HG02571 (cell line): ENCODE measurements around the gene ETFB.

Experiments used
- ATAC-seq: cut with Tn5 transposase; IDR thresholded peaks from one replicate; pipeline ENCODE4 v1.9.1; 2021; ENCODE audit warnings: mild to moderate bottlenecking, moderate library complexity; ENCODE audit not compliant: unreplicated experiment

Gene ETFB

DNA sequence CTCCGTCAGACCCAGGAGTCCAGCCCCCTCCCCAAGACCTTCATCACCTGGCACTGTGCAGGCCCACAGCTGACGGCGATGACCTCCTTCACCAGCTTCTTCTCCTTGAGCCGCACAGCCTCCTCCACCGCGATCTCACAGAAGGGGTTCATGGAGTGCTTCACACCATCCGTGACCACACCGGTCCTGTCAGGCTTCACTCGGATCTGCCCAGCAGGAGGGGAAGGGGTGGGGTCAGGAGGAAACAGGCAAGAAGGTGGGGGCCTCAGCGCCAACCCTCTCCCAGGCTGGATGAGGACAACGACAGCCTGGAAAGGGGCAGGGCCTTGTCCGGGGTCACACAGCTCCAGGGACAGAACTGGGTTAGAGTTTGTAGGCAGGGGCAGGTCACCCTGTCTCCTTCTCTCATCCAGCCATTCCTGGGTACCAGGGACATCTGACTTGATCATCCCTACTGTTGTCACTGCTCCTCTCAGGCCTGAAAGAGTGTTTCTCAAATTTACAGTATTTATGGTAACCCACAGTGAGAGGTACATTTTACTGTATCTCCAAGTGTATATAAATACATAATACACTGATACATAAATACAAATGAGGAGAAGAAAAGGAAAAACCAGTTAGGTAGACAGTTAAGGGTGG is 12.0 kb downstream of the ETFB start:
- no peak for ATAC-seq

DNA sequence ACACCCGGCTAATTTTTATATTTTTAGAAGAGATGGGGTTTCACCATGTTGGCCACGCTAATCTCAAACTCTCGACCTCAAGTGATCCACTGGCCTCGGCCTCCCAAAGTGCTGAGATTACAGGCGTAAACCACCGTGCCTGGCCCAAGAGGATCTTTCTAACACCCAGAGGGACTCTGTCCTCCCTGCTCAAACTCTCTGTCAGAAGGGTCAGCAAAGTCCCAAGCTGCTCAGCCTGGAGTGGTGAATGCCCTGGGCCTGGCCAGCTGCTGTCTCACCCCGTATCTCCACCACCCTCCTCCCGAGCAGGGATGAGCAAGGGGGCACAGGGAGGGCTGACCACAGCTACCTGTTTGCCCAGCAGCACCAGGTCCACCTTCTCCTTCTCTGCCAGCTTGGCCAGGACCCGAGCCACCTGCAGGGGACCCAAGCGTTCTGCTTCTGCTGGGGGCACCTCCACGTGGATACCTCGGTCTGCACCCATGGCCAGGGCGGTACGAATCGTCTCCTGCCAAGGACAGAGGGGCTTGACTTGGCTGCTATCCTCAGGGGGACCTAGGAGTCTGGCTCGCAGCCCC is 13.3 kb downstream of the ETFB start:
- no peak for ATAC-seq

DNA sequence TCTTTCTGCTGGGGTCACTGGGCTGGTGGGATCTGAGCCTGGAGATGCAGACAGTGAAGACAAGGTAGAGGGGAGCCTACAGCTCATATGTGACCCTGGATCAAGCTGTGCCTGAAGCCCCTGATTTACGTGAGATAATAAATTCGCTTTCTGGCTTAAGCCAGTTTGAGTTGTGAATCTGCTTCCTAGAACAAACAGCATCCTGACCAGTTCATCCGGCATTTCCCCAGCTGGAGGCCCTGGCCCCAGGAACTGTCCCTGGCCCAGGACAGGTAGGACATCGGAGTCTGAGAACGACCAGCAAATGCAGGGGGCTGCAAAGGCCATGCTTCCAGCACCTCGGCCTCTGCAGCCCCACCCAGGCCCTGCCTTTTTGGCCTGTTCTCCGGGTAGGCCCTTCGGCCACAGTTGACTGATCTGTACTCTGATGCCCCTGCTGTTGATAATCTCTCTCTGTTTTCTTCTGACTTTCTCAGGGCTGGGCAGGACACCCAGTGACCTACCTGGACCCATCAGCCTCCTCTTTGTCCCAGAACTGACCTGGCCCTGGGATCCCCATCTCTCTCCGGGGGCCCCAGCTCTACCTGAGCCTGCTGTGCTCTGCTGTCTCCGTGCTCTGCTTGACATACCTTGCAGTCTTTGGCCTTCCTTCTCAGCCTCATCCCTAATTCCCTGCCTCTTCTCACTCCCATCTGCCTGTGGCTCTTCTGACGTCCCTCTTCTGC is 14.8 kb downstream of the ETFB start:
- ATAC-seq: no peak

DNA sequence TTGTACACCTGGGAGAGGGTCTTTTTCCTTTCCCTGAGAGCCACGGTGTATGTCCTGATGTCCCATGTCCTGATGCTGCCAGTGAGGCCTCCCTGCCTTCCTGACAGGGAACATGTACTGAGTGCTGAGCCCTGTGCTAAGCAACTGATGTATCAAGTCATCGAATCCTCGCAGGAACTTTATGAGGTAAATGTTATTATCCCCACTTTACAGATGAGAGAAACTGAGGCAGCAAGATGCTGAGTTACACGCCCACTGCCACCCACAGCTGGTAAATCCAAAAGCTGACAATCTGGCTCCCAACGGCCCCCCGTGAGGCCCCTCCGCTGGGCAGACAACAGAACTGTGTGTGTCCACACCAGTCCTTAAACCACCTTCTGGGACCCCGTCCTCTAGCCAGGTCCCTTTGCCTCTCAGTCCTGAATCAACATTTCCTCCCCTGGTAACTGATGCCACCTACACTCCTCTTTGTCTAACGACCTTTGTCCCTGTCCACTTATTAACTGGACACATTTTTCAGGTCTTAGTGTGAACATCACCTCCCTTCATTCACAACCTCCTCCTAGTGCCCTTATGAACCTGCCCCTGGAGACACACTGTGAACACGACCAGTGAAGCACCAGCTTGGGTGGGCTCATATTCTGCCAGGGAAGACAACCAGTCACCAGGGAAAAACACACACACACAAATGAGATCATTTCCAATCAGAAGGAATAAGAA is 18.8 kb downstream of the ETFB start:
- no peak for ATAC-seq

DNA sequence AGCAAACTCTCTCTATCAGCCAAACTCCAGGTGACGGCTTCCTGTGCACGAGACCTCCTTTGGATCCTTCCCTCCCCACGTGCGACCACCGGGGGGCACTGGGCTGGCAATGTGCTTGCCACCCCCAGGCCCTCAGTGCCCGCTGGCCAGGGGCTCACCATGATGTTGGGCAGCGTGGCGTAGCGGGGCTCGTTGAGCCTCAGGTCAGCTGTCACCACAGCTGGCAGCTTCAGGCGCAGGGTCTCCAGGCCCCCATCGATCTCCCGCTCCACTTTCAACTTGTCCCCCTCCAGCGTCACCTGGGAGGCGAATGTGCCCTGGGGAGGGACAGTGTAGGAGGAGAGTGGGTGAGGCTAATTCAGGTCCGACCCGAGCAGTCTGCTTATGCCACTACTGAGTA is 19.4 kb downstream of the ETFB start:
- ATAC-seq: no peak

DNA sequence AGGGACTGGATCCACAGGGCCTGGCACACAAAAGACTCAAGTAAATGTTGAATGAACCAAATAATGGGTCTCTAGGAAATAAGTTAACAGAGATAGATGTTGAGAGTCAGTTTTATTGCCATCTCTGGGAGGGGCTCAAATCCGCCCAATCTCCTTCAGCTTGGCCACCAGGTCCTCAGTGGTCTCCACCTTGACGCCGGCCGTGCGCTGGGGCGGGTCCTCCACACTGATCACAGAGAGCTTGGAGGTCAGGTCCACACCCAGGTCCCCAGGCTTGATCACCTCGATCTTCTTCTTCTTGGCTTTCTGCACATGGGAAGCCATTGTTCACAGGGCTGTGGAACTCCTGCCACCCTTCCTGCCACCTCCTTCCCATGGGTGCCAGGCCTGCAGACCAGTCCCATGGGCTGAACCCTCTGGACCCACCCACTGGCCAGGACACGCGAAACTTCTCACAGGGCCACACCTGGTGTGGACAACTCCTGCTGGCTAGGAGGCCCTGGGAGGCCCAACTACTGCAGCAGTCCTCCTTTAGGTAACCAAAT is 21.0 kb downstream of the ETFB start:
- no peak for ATAC-seq

DNA sequence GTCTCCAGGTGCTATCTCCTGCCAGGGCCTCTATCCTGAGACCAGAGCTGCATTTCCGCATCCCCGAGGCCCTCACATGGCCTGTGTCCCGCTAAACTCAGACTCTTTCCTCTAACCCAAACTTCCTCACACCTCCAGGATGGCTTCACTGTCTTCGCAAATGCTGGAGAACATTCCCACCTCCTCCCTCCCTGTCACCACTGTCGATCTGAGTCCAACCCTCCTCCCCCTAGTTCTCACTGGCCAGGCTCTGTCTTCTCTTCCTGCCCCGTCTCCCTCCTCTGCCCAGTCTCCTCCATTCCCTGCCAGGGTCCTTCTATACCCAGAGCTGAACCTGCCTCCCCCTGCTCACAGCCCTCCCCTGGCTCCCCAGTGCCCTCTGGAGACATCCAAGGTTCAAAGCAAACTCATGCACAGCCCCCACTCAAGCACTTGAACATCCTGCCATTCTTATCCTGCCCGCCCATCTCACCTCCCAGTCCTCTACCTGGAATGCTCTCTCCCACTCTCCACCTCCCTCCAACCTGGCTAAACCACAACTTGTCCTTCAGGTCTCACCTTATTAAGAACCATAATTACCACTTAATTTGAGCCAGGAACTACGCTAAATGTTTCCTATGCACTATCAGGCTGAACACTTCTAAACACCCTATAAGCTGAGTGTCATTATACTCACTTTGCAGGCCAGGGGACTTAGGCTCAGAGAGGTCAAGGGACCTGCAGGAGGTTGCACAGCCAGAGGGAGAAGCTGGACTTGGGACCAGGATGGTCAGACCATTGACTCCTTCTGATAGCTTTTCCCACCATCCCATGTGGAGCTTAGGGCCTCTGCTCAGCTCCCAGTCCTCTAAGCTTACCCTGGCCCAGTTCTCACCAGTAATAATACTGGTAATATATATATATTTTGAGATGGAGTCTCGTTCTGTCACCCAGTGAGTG is 23.3 kb downstream of the ETFB start:
- no peak for ATAC-seq

DNA sequence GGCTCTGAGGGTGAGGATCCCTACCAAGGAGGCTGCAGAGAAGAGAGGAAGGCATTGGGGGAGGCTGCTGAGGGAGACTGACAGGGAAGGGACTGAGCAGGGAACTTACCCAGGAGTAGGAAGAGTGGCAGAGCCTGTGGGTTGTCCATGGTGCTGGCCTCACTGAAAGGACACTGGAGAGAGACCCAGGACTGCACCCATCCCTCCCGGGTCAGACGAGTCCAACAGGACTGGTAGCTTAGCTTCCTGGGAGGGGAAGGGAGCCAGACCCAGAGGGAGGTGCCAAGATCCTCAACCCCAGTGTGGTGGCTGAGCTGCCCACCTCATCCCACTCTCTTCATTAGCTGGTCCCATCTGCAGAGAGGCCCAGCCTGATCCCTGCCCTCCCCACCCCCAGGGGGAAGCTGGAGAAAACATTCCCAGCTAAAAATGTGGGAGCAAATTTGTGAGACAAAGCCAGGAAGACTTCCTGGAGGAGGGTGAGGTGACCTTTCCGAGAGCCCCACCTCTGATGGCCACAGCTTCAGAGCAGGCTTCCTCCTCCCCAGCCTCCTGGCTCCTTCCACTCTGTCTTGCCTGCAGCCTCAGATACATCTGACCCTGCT is 24.1 kb downstream of the ETFB start, which contains the start of gene VSIG10L:
VSIG10L (minus strand) TSS at position 164 of the 605 bp plus-strand sequence; CDS start at position 149, 15 bp downstream.
- ATAC-seq: no peak

DNA sequence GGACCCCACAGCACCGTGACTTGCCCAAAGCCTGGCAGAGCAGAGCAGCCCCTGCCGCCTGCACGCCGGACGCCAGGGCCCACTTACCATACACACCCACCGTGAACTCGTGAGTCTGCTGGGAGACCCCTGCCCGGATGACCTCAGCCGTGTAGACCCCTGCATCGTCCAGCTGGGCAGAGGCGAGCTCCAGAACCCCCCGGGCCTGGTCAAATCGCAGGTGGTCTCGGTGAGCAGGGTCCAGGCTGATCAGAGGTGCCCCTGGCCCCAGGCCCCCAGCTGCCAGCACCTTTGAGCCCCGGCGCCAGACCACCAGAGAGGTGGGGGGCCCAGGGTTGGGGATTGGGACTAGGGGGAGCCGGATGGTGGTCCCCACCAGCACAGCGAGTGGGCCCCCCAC is 25.1 kb downstream of the ETFB start:
- ATAC-seq: no peak

DNA sequence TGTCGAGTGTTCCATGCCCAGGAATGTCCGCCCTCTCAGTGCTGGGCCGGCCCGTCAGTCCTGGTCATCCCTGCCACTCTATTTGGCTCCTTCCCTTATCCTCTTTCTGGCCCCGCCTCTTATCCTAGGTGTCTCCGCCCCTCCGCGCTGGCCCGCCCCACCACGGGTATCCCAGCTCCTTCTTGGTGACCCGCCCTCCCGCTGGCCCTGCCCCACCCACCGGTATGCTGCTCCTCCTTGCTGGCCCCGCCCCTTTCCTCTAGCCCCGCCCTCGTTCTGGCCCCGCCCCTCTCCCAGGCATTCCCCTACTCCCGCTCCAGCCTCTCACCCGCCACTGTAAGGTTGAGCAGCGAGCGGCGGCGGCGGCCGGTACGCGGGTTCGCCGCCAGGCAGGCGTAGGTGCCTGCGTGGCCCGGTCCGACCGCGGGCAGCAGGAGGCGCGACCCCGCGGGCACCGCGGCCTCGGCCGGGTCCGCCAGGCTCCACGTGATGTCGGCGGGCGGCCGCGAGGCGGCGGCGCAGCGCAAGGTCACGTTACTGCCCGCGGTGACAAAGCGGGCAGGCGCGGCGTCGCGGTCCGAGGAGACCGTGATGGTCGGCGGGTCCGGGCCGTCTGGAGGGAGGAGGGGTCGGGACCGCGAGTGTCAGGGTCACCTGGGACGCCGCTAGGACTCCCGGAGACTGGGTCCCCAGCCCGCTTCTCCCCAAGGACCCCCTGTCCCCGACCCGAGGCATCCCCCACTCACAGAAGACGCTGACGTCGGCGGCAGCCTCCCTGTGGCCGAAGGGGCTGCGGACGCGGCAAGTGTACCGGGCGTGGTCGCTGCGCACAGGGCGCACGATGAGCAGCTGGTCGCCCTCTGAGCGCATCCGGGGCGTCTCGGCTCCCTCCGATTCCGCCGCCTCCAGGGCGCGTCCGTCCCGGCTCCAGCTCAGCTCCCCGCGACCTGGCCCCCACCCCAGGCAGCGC is 26.2 kb downstream of the ETFB start:
- ATAC-seq: peak; percentile 43

DNA sequence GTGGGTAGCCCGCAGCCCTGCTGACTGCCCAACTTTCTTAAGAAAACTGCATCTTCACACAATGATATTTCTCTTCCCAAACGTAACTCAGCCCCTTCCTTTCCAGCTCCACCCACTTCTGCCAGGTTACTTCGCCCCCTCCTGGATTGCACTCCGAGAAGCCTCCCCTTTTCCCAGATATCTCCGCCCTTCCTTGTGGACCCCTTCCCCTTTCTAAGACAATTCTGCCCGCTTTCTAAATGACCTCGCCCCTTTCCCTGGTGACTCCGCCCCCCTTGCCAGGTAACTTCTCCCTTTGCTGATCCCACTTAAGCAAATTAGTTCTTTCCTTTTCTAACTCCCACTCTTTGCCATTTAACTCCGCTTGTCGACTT is 26.9 kb downstream of the ETFB start:
- ATAC-seq: no peak

DNA sequence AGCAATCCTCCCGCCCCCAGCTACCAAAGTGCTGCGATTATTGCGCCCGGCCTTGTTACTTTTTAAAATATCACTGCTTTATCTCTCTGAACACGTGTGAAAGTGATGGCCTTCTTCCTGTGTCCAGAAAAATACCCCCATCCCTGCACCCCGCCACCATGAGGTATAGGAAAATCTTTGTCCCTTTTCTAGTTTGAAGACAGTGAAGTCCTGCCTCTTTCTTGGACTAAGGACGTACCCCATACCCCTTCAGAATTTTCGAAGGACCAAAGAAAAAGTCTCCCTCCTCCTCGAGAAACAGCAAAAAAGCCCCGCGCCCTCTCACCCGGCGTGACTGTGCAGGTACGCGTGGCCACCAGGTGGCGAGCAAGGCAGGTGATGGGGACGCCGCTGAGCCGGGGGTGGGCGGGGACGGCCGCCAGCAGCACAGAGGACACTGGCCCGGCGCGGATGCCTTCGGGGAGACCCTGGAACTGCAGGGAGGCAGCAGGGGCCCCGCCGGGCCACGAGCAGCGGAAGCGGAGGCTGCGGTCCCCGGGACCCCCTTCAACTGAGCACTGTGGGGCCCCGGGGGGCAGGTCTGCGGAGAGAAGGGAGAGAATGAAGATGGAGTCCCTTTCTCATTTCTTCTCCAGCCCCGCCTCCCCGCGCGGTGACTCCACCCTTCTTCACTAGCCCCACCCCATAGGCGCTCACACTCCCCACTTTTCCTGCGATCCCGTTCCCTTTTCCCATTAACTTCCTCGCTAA is 27.4 kb downstream of the ETFB start:
- peak; percentile 50 for ATAC-seq

DNA sequence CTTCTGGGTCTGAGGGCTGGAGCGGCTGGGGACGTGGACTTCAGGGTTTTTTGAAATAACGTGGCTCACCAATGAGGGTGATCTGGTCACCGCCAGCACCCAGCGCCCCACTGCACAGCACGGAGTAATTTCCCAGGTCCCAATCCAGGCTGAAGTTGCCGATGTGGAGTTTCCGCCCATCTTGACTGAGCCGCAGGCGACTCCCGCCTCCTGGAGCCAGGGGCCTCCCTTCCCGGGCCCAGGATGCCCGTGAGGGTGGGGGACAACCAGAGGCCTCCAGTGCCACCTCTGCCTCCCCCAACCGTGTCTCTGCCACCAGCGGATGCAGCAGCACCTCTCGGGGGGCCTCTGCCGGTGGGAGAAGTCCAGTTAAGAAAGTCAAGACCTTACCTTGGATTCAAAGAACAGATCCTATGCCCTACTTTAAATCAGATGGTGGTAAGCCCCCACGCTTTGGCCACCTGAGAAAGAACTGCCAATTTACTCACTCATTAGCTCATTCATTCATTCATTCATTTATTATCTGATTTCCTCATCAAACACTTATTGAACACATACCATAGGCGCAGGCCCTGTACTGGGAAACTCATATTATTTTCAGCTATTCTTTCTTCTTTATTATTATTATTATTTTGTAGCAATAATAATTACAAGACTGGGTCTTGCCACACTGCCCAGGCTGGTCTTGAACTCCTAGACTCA is 28.2 kb downstream of the ETFB start:
- no peak for ATAC-seq

DNA sequence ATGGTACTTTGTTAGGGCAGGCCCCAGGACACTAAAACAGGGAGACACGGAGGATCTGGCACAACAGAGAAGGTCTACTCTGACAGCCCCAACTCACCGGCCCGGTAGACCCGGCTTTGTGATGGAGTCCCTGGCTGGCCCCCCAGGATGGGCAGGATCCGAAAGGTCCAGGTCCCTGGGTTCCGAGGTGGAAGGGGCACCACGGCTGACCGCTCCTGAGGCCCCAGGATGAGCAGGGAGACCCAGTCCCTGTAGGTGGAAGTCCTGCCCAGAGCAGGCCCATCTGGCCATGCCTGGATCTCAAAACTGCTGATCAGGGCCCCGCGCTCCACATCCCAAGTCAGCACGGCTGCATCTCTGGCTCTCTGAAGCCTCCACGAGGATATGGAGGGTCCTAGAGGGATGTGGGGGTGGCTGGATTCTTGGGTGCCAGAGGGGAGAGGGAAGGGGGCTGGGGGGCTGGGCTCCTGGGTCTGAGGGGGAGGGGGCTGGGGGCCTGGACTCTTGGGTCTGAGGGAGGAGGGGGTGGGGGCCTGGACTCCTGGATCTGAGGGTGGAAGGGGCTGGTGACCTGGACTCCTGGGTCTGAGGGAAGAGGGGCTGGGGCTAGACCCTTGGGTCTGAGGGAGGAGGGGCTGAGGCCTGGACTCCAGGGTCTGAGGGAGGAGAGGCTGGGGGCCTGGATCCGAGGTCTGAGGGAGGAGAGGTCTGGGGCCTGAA is 28.9 kb downstream of the ETFB start:
- ATAC-seq: no peak

DNA sequence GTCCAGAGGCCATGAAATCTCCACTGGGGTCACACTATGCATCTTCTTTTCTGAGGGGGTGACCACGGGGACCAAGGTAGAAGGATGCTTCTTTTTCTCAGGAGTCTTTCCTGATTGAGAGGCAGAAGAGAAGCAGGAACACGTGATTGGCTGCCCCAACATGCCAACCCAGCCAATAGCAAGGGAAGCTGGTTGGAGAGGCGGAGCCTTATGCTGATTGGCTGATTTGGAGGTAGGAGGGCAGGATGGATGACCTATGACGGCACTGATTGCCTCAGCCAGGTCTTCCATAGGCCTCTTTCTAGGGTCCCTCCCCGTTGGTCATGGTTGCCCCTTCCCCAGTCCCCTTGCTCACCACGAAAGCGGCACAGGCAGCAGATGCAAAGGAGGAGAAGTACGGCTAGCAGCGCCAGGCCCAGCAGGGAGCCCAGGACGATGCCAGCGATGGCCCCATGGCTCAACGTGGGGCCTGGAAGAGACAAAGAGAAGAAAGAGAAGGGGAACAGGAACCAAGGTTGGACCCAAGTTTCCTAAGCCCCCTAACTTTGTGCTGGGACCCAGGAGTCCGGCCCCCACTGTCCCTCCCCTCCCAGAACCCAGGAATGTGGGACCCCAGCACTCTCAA is 32.2 kb downstream of the ETFB start:
- ATAC-seq: no peak

DNA sequence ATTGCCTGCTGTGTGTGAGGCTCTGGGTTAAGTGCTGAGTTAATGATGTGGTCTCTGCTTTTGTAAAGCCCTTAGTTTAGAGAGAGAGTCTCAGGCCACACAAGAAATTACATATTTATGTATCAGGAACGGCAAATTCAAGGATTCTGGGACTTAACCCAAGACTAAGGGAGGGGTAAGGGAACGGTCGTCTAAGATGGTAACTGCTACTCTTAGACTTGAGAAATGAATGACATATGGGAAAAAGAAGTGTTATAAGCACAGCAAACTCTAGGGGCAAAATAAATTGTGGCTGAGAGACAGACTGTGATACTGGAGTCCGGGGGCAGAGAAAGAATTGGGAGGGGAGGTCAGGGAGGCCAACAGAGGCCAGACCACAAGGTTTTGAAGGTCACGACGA is 34.5 kb downstream of the ETFB start:
- no peak for ATAC-seq
